Trophoblast cell (in vitro differentiated cells and primary cell): Measurements from ENCODE around the gene UQCC2.
A peak's percentile ranks its signal among the peaks of the same experiment; 100 is the strongest.

Source experiments
- DNase-seq, 2 donors: peaks; one replicate each; pipeline ENCODE4 v3.0.0-alpha.2; 2016
- H2AFZ ChIP-seq: 2 replicates; pipeline ENCODE4 v1.6.1; 2013; ENCODE audit warnings: low read length, moderate library complexity, mild to moderate bottlenecking; ENCODE audit not compliant: insufficient read depth, poor library complexity
- H2AK5ac ChIP-seq: 2 replicates; pipeline ENCODE4 v1.6.1; 2013; ENCODE audit warnings: mild to moderate bottlenecking, low read length
- H2BK120ac ChIP-seq: 2 replicates; pipeline ENCODE4 v1.6.1; 2013; ENCODE audit warnings: low read length, mild to moderate bottlenecking, moderate library complexity; ENCODE audit not compliant: insufficient read depth, poor library complexity
- H2BK12ac ChIP-seq: 2 replicates; pipeline ENCODE4 v1.6.1; 2013; ENCODE audit warnings: mild to moderate bottlenecking, low read length, moderate library complexity
- H2BK5ac ChIP-seq: 2 replicates; pipeline ENCODE4 v1.6.1; 2013; ENCODE audit warnings: low read length, low read depth, moderate library complexity, mild to moderate bottlenecking; ENCODE audit not compliant: poor library complexity
- H3K14ac ChIP-seq: 2 replicates; pipeline ENCODE4 v1.6.1; 2013; ENCODE audit warnings: mild to moderate bottlenecking, low read length
- H3K18ac ChIP-seq: 2 replicates; pipeline ENCODE4 v1.6.1; 2013; ENCODE audit warnings: mild to moderate bottlenecking, low read length
- H3K23ac ChIP-seq: 2 replicates; pipeline ENCODE4 v1.6.1; 2013; ENCODE audit warnings: low read length
- H3K27ac ChIP-seq: 2 replicates; pipeline ENCODE4 v1.5.1; 2013; ENCODE audit warnings: low read depth, mild to moderate bottlenecking, inconsistent platforms, low read length, moderate library complexity
- H3K27me3 ChIP-seq: 2 replicates; pipeline ENCODE4 v1.6.1; 2013; ENCODE audit warnings: inconsistent platforms, mild to moderate bottlenecking, low read length, moderate library complexity; ENCODE audit not compliant: insufficient read depth
- H3K36me3 ChIP-seq, 2 experiments: 1 replicate in 1 of 2; 2 replicates in 1 of 2; pipeline ENCODE4 v1.6.1; 2013; ENCODE audit warnings: low read length in 2 of 2, mild to moderate bottlenecking in 2 of 2, moderate library complexity in 1 of 2; ENCODE audit not compliant: insufficient read depth in 2 of 2, control insufficient read depth in 1 of 2
- H3K4ac ChIP-seq: 2 replicates; pipeline ENCODE4 v1.6.1; 2013; ENCODE audit warnings: low read depth, mild to moderate bottlenecking, low read length, moderate library complexity
- H3K4me1 ChIP-seq, 2 experiments: 1 replicate in 1 of 2; 2 replicates in 1 of 2; pipeline ENCODE4 v1.6.1; 2013; ENCODE audit warnings: low read length in 2 of 2, mild to moderate bottlenecking in 2 of 2, moderate library complexity in 1 of 2; ENCODE audit not compliant: insufficient read depth in 2 of 2, control insufficient read depth in 1 of 2
- H3K4me2 ChIP-seq: 2 replicates; pipeline ENCODE4 v1.6.1; 2013; ENCODE audit warnings: inconsistent platforms, mild to moderate bottlenecking, low read length, moderate library complexity
- H3K4me3 ChIP-seq: 2 replicates; pipeline ENCODE4 v1.5.1; 2013; ENCODE audit warnings: mild to moderate bottlenecking, low read depth, low read length, inconsistent platforms
- H3K79me1 ChIP-seq: one replicate; pipeline ENCODE4 v1.6.1; 2013; ENCODE audit warnings: low read length
- H3K79me2 ChIP-seq: 2 replicates; pipeline ENCODE4 v1.6.1; 2013; ENCODE audit warnings: low read length, mild to moderate bottlenecking; ENCODE audit not compliant: control insufficient read depth, insufficient read depth, poor library complexity
- H3K9ac ChIP-seq: 2 replicates; pipeline ENCODE4 v1.6.1; 2013; ENCODE audit warnings: mild to moderate bottlenecking, low read length
- H3K9me3 ChIP-seq: 2 replicates; pipeline ENCODE4 v1.6.1; 2013; ENCODE audit warnings: low read depth, mild to moderate bottlenecking, control low read depth, inconsistent platforms, low read length; ENCODE audit not compliant: insufficient read depth
- H4K12ac ChIP-seq: 2 replicates; pipeline ENCODE4 v1.6.1; 2013; ENCODE audit warnings: low read depth, mild to moderate bottlenecking, low read length, moderate library complexity
- H4K8ac ChIP-seq: 2 replicates; pipeline ENCODE4 v1.6.1; 2013; ENCODE audit warnings: low read depth, mild to moderate bottlenecking, low read length, moderate library complexity
- H4K91ac ChIP-seq: one replicate; pipeline ENCODE4 v1.6.1; 2013; ENCODE audit warnings: low read depth, mild to moderate bottlenecking, low read length, moderate library complexity
- WGBS: extraction: QIAGEN DNeasy Blood & Tissue Kit; methylation state at CpG from one replicate; pipeline ENCODE4 v1.1.7; 2013; ENCODE audit warnings: missing lambda C conversion rate; ENCODE audit not compliant: insufficient read length, insufficient coverage; ENCODE audit errors: extremely low coverage; 5-methylcytosine and 5-hydroxymethylcytosine counted together

UQCC2 gene

GRCh38 chr6:33658982-33659689, 52.4 kb downstream of the UQCC2 start:
- H3K18ac ChIP-seq = no peak overlapping the region
- DNase-seq = no peak
- no peak overlapping the region for H3K4ac ChIP-seq
- H4K12ac ChIP-seq = no peak overlapping the region
- no peak overlapping the region for H2AFZ ChIP-seq
- no peak overlapping the region for H3K14ac ChIP-seq
- WGBS = no CpG with 5 or more reads among the region's 16 CpGs
- no peaks in the 10 kb centered on the region for H3K79me2 ChIP-seq
- H3K9me3 ChIP-seq = peaks cover 5% of the 10 kb centered on the region
- peaks cover 0 to 2% of the 10 kb centered on the region in 2 experiments for H3K4me1 ChIP-seq
- H3K9ac ChIP-seq = no peak overlapping the region
- H3K36me3 ChIP-seq = peaks cover 0 to 2% of the 10 kb centered on the region in 2 experiments
- H3K27me3 ChIP-seq = no peaks in the 10 kb centered on the region
- H2BK12ac ChIP-seq = no peak overlapping the region
- no peak overlapping the region for H4K8ac ChIP-seq
- no peaks in the 10 kb centered on the region for H3K79me1 ChIP-seq
- H4K91ac ChIP-seq = no peak overlapping the region
- H3K27ac ChIP-seq = no peak overlapping the region
- H2BK5ac ChIP-seq = no peak overlapping the region
- no peak overlapping the region for H3K4me2 ChIP-seq
- H3K4me3 ChIP-seq = no peak overlapping the region
- H2BK120ac ChIP-seq = no peak overlapping the region
- no peak overlapping the region for H3K23ac ChIP-seq
- H2AK5ac ChIP-seq = no peak overlapping the region

- H3K79me2 ChIP-seq = no peaks in the 10 kb centered on the region
- H2BK5ac ChIP-seq = no peak overlapping the region
- no peak overlapping the region for H3K14ac ChIP-seq
- DNase-seq = no peak
- no peak overlapping the region for H4K12ac ChIP-seq
- H3K36me3 ChIP-seq = no peaks in the 10 kb centered on the region
- no peak overlapping the region for H3K4ac ChIP-seq
- H3K4me3 ChIP-seq = no peak overlapping the region
- peaks cover 4% of the 10 kb centered on the region for H3K9me3 ChIP-seq
- H3K23ac ChIP-seq = no peak overlapping the region
- no peak overlapping the region for H4K8ac ChIP-seq
- WGBS = no CpG with 5 or more reads among the region's 5 CpGs
- no peak overlapping the region for H4K91ac ChIP-seq
- no peak overlapping the region for H2BK120ac ChIP-seq
- H3K79me1 ChIP-seq = no peaks in the 10 kb centered on the region
- H2BK12ac ChIP-seq = no peak overlapping the region
- no peak overlapping the region for H2AFZ ChIP-seq
- no peak overlapping the region for H3K18ac ChIP-seq
- H3K27ac ChIP-seq = no peak overlapping the region
- H3K4me2 ChIP-seq = no peak overlapping the region
- H3K9ac ChIP-seq = peak overlapping the region; percentile 44
- no peaks in the 10 kb centered on the region for H3K27me3 ChIP-seq
- no peak overlapping the region for H2AK5ac ChIP-seq
- H3K4me1 ChIP-seq = peaks cover 0 to 3% of the 10 kb centered on the region in 2 experiments
Measured at GRCh38 chr6:33656844-33657243, 54.7 kb downstream of the UQCC2 start.

GRCh38 chr6:33654831-33655554, 56.5 kb downstream of the UQCC2 start:
- H3K18ac ChIP-seq = no peak overlapping the region

GRCh38 chr6:33652002-33652401, 59.5 kb downstream of the UQCC2 start:
- H3K79me1 ChIP-seq = no peaks in the 10 kb centered on the region

More at GRCh38 chr6:33654831-33655554, 56.5 kb downstream of the UQCC2 start:
- Histone ChIP-seq H2AFZ (no peak overlapping the region), H4K8ac (no peak overlapping the region), H2BK12ac (no peak overlapping the region), H3K9me3 (peaks cover 4% of the 10 kb centered on the region), H3K23ac (no peak overlapping the region), H3K4me3 (no peak overlapping the region), H3K27me3 (no peaks in the 10 kb centered on the region), H2BK120ac (no peak overlapping the region), H3K79me2 (no peaks in the 10 kb centered on the region), H2AK5ac (no peak overlapping the region), H3K36me3 (no peaks in the 10 kb centered on the region), H4K12ac (no peak overlapping the region), H3K27ac (no peak overlapping the region), H3K14ac (no peak overlapping the region), H3K4me2 (no peak overlapping the region), H2BK5ac (no peak overlapping the region), H3K9ac (no peak overlapping the region), H3K4ac (no peak overlapping the region), H3K79me1 (no peaks in the 10 kb centered on the region), H3K4me1 (peaks cover 0 to 4% of the 10 kb centered on the region in 2 experiments), H4K91ac (no peak overlapping the region)
- WGBS = no CpG with 5 or more reads among the region's 5 CpGs
- no peak for DNase-seq

More at GRCh38 chr6:33652002-33652401, 59.5 kb downstream of the UQCC2 start:
- Histone ChIP-seq H3K27ac (no peak overlapping the region), H4K91ac (no peak overlapping the region), H4K8ac (no peak overlapping the region), H3K4me2 (no peak overlapping the region), H3K27me3 (no peaks in the 10 kb centered on the region), H3K79me2 (no peaks in the 10 kb centered on the region), H2AFZ (no peak overlapping the region), H2BK5ac (no peak overlapping the region), H3K18ac (no peak overlapping the region), H3K9ac (no peak overlapping the region), H3K36me3 (no peaks in the 10 kb centered on the region), H2BK120ac (no peak overlapping the region), H3K4me1 (peaks cover 0 to 4% of the 10 kb centered on the region in 2 experiments), H4K12ac (no peak overlapping the region), H3K9me3 (peaks cover 1% of the 10 kb centered on the region), H3K4ac (no peak overlapping the region), H3K23ac (no peak overlapping the region), H3K4me3 (no peak overlapping the region), H2BK12ac (no peak overlapping the region), H2AK5ac (no peak overlapping the region), H3K14ac (no peak overlapping the region)
- no CpG with 5 or more reads among the region's 5 CpGs for WGBS
- DNase-seq = no peak
